Lower leg skin (tissue), 4 donors: ENCODE results near the gene REV3L. TPM values are rescaled to one million over a fixed set of nuclear protein-coding genes. Genes with fewer than 3 reads are reported as not detected.
"Not testable (repeated sequence)": the region's sequence is repeated elsewhere in the genome, so short reads cannot be mapped to it uniquely, and the experiment has no call there.

Source experiments
- DNase-seq, 2 donors: peaks; one replicate each; pipeline ENCODE4 v3.0.0-alpha.2; 2019; ENCODE audit warnings: low spot score in 2 of 2
- H3K4me3 ChIP-seq: fragments of 200-600 bp; sonication (generic); 2 replicates; pipeline ENCODE4 v1.5.1; 2017; ENCODE audit warnings: mild to moderate bottlenecking, low read depth; ENCODE audit not compliant: poor library complexity, severe bottlenecking
- POLR2A ChIP-seq, 2 donors: fragments of 450-650 bp; IDR thresholded peaks; one replicate each; pipeline ENCODE4 v1.6.1; 2016 to 2017; ENCODE audit warnings: antibody characterized with exemption in 2 of 2, mild to moderate bottlenecking in 1 of 2, moderate library complexity in 1 of 2
- WGBS, 2 donors: methylation state at CpG; one replicate each; pipeline ENCODE4 v1.1.5; 2018; 5-methylcytosine and 5-hydroxymethylcytosine counted together
- intact Hi-C: fragments of 100-400 bp; cut with DNase I; formaldehyde crosslinking; loops from one replicate; pipeline ENCODE4 v1.15.0; 2023; ENCODE audit warnings: low total_unique reads
- total RNA-seq, 4 donors: library from RNA; depleted of rRNA; stranded (reverse); fragments of >200 nt; gene quantifications; one replicate each; pipeline ENCODE4 v1.1.0, GENCODE V29; 2016
- TF ChIP-seq, protein P1 (sequence below), 3 donors: fragments of 450-650 bp; IDR thresholded peaks; one replicate each; pipeline ENCODE4 v1.5.1; 2016; ENCODE audit warnings: antibody characterized with exemption in 3 of 3, mild to moderate bottlenecking in 3 of 3, moderate library complexity in 2 of 3

REV3L gene
- total RNA-seq, 4 donors from 2014 or later = 25.9 to 45.9 (median 28.6) TPM

DNA sequence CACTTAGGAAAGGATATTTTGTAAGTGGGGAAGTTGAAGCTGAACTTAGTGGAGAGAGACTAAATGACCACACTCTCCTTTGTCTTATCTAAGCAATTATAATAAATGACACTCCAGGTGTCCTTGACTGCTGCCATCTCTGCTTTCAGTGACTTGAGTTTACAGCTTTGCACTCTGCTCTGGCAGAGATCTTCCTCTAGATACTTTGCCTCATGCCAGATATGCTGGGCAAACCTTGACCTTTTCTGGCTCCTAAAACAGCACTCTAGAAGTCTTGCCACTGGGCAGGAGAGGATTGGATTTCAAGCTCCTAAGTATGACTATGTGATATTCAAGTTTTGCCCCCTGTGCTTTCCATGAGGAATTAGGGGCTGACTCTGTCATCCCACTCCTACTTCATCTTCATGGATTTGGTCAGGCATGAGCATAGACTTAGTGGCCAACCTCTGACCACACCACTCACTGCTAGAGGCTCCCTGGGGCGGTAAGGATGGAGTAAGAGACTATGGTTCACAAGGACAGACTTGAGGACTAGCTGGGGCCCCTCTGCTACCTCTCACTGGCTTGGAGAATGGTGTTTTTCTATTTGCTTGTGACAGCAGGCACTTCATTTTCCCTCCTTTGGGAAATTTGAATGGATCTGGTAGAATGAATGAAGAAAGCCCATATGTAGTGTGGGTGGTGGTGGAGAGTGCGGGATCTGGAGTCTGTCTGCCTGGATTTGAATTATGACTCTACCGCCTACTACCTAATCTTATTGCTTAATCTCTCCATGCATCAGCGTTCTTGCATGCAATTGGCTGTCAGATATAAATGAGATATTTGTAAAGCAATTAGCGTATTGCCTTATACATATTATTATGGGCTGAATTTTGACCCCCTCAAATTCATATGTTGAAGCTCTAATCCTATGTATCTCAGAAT is 191.4 kb downstream of the REV3L start:
- DNase-seq = no peak
- WGBS, 2 donors = 90 to 93% methylated on average over 5 of the region's 5 CpGs
- TF ChIP-seq, protein P1, sequence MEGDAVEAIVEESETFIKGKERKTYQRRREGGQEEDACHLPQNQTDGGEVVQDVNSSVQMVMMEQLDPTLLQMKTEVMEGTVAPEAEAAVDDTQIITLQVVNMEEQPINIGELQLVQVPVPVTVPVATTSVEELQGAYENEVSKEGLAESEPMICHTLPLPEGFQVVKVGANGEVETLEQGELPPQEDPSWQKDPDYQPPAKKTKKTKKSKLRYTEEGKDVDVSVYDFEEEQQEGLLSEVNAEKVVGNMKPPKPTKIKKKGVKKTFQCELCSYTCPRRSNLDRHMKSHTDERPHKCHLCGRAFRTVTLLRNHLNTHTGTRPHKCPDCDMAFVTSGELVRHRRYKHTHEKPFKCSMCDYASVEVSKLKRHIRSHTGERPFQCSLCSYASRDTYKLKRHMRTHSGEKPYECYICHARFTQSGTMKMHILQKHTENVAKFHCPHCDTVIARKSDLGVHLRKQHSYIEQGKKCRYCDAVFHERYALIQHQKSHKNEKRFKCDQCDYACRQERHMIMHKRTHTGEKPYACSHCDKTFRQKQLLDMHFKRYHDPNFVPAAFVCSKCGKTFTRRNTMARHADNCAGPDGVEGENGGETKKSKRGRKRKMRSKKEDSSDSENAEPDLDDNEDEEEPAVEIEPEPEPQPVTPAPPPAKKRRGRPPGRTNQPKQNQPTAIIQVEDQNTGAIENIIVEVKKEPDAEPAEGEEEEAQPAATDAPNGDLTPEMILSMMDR (IDR thresholded peaks at IDR 0.05) = no peak
- TF ChIP-seq POLR2A (IDR thresholded peaks at IDR 0.05) = no peak
- H3K4me3 ChIP-seq = no peak overlapping the region
- intact Hi-C loops = no loop called here

DNA sequence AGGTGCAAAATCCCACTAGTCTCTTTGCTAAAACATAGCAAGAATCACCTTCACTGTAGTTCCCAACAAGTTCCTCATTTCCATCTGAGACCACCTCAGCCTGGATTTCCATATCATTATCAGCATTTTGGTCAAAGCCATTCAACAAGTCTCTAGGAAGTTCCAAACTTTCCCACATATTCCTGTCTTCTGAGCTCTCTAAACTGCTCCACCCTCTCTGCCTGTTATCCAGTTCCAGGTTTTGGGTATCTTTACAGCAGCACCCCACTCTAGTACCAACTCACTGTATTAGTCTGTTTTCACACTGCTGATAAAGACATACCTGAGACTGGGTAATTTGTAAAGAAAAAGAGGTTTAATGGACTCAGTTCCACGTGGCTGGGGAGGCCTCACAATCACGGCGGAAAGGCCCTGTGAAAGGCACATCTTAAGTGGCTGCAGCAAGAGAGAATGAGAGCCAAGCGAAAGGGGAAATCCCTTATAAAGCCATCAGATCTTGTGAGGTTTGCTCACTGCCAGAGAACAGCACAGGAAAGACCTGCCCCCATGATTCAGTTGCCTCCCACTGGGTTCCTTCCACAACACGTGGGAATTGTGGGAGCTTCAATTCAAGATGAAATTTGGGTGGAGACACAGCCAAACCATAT is 192.2 kb downstream of the REV3L start:
- WGBS, 2 donors = 63 to 75% methylated on average over 5 of the region's 5 CpGs
- intact Hi-C loops, H3K4me3 ChIP-seq, DNase-seq: not testable (repeated sequence)

DNA sequence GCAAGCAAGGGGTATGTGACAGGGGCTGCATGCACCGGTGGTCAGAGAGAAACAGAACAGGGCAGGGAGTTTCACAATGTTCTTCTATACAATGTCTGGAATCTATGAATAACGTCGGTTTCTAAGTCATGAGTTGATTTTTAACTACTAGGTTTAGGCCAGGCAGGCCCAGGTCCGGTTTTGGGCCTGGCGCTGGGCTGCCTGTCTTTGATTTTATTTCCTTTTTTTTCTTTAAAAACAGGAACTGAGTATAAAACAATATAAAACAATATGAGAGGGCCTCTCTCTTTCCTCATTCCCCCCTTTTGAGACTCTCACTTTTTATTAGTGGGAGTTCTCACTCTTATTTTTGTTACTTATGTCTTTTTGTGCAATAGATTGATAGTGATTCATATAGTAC is 198.7 kb downstream of the REV3L start:
- DNase-seq, intact Hi-C loops, H3K4me3 ChIP-seq: not testable (repeated sequence)
- 75 to 87% methylated on average over 5 of the region's 5 CpGs for whole genome bisulfite sequencing, 2 donors

DNA sequence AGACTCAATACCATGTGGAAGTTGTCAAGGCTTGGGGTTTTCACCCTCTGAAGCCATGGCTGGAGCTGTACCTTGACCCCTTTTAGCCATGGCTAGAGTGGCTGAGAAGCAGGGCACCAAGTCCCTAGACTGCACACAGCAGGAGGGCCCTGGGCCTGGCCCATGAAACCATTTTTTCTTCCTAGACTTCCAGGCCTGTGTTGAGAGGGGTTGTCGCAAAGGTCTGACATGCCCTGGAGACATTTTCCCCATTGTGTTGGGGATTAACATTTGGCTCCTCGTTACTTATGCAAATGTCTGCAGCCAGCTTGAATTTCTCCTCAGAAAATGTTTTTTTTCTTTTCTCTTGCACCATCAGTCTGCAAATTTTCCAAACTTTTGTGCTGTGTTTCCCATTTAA is 199.3 kb downstream of the REV3L start:
- no peak overlapping the region for H3K4me3 ChIP-seq
- DNase-seq = no peak
- intact Hi-C loops = no loop called here
- 79 to 83% methylated on average over 2 of the region's 2 CpGs for WGBS, 2 donors
- TF ChIP-seq, protein P1 (IDR thresholded peaks at IDR 0.05) = no peak

DNA sequence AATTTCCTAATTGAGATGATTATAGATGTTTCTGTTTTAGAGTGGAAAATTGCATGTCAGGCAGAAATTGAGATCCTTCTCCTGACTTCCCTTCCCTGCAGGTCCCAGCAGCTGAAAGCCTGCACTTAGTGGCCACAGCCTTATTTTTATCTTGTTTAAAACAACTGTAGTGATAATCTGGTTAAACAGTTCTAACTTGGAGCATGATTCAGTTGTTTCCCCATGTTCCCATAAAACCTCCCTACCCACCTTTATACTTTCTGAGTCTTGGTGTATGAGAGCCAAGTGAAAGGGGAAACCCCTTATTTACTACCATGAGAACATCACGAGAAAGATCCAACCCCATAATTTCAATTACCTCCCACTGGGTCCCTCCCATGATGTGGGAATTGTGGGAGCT is 200.5 kb downstream of the REV3L start:
- 92% methylated on average over 1 of the region's 1 CpG for WGBS, 2 donors
- H3K4me3 ChIP-seq = no peak overlapping the region
- intact Hi-C loops = no loop called here

DNA sequence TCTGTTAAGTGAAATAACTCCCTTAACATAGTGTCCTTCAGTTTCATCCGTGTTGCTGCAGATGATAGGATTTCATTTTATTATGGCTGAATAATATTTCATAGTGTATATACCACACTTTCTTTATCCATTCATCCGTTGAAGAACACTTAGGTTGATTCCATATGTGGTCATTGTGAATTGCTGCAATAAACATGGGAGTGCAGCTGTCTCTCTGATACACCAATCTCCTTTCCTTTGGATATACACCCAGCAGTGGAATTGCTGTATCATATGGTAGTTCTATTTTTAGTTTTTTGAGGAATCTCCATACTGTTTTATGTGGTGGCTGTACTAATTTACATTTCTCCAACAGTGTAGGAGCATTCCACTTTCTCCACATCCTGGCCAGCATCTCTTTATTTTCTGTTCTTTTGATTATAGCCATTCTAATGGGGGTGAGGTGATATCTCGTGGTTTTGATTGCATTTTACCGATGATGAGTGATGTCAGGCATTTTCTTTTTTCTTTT is 202.5 kb downstream of the REV3L start:
- H3K4me3 ChIP-seq = no peak overlapping the region
- TF ChIP-seq POLR2A (IDR thresholded peaks at IDR 0.05) = no peak
- TF ChIP-seq, protein P1 (IDR thresholded peaks at IDR 0.05) = no peak
- intact Hi-C loops = no loop called here
- 94 to 98% methylated on average over 4 of the region's 4 CpGs for WGBS, 2 donors
- DNase-seq = no peak

More for the DNA sequence above, 200.5 kb downstream of the REV3L start:
- TF ChIP-seq POLR2A (IDR thresholded peaks at IDR 0.05) = no peak
- TF ChIP-seq, protein P1 (IDR thresholded peaks at IDR 0.05) = no peak
- no peak for DNase-seq
